ENCODE results near the gene UBC.

DNA sequence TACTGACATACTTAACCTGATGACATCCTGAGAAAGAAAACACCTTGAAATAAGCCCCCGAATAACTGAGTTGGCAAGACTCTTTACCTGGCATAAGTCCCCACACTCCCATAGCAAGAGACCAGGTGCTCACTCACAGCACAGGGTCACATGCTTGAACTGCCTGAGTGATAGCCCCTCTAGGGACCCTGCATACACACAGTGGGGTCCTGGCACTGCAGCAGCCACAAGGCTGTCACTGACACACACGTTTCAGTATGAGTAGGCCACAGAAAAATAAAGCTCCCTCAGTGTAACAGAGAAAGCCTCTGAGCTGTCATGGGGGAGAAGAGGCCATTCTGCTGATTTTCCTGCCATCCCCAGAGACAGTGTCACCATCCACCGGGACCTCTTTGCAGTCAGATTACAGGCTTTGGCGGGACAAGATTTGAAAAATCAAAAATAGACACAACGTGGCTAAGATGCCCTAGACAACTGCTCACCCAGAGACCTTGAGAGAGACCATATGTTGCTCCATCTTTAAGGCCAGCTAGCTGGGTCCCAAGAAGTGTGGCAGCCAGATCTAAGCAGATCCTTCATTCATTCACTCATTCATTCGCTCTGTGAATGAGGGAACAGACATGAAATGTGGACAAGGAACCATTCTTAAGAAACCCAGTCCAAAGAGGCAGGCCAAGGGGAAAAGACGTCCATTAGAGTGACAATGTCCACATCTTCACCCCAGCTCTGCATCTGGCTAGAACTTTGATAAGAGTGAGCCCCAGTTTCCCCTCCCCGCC lies 52.4 kb downstream of the UBC start:
- TF ChIP-seq, protein P1, sequence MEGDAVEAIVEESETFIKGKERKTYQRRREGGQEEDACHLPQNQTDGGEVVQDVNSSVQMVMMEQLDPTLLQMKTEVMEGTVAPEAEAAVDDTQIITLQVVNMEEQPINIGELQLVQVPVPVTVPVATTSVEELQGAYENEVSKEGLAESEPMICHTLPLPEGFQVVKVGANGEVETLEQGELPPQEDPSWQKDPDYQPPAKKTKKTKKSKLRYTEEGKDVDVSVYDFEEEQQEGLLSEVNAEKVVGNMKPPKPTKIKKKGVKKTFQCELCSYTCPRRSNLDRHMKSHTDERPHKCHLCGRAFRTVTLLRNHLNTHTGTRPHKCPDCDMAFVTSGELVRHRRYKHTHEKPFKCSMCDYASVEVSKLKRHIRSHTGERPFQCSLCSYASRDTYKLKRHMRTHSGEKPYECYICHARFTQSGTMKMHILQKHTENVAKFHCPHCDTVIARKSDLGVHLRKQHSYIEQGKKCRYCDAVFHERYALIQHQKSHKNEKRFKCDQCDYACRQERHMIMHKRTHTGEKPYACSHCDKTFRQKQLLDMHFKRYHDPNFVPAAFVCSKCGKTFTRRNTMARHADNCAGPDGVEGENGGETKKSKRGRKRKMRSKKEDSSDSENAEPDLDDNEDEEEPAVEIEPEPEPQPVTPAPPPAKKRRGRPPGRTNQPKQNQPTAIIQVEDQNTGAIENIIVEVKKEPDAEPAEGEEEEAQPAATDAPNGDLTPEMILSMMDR (IDR thresholded peaks at IDR 0.05) = no peak
- no peak for TF ChIP-seq POLR2A (IDR thresholded peaks at IDR 0.05)

Measured in body of pancreas (tissue), 4 donors.